Psoas muscle (tissue), 7 donors: Measurements from ENCODE around the gene ZNF600. TPM values are rescaled to one million over a fixed set of nuclear protein-coding genes. Genes with fewer than 3 reads are reported as not detected.

ENCODE experiments used
- polyA plus RNA-seq, 3 donors: library from polyadenylated mRNA; stranded (reverse); fragments of 200-250 nt; gene quantifications; one replicate each; pipeline ENCODE4 v1.2.3, GENCODE V29; 2013
- total RNA-seq, 4 donors: library from RNA; stranded (reverse); fragmentation: NEBNext Ultra II Directional in 2 of 4; extraction: Animal tissue kit (Norgen Biotek cat#: 25700) in 2 of 4; gene quantifications; one replicate each; pipeline versions ENCODE4 v1.2.1 to v1.2.4, GENCODE V29; 2021 to 2023
- donor health status: healthy with polysubstance abuse.
- donor health status: DM: no; HTN: no; CAD: no; lungs with moderate emphysema.
- donor health status: Bipolar disorder and iron deficiency.
- donor health status: healthy.
- donor health status: DM: no; HTN: no; CAD: no.
- donor health status: DM: no; HTN: no; CAD: no.
- donor health status: DM: yes; HTN: yes; CAD: no.

The ZNF600 gene
- total and polyA plus RNA-seq, 7 donors, result 0.71 to 3.0 (median 1.7) TPM

Other genes starting within 250 kb of the ZNF600 start
- 10 to 100 TPM in 1 of 4 donors, 1 to 10 TPM in 3; 4.5 to 10.3 (median 7.9) TPM for gene ZNF701, start 216.5 kb downstream of the ZNF600 start, total RNA-seq
- 10 to 100 TPM in 1 of 3 donors, 1 to 10 TPM in 2; 2.0 to 10.5 (median 3.6) TPM for gene ZNF701, start 216.5 kb downstream of the ZNF600 start, polyA plus RNA-seq
- 10 to 100 TPM in 1 of 4 donors, 1 to 10 TPM in 3; 3.9 to 11.5 (median 4.5) TPM for gene ZNF83, start 148.4 kb downstream of the ZNF600 start, total RNA-seq
- gene ZNF83, start 148.4 kb downstream of the ZNF600 start, polyA plus RNA-seq, result 10 to 100 TPM in 1 of 3 donors, 1 to 10 TPM in 2; 4.5 to 10.2 (median 7.7) TPM
- gene ZNF611, start 51.7 kb downstream of the ZNF600 start, total RNA-seq, result 1 to 10 TPM; 2.5 to 4.8 (median 4.1) TPM
- gene ZNF611, start 51.7 kb downstream of the ZNF600 start, polyA plus RNA-seq, result 1 to 10 TPM; 1.4 to 9.2 (median 1.6) TPM
- 1 to 10 TPM; 2.4 to 8.1 (median 3.4) TPM for gene ZNF28, start 34.8 kb upstream of the ZNF600 start, total RNA-seq
- gene ZNF28, start 34.8 kb upstream of the ZNF600 start, polyA plus RNA-seq, result 1 to 10 TPM in 2 of 3 donors, under 1 TPM in 1; 0.52 to 7.8 (median 2.8) TPM
- gene ZNF468, start 70.8 kb upstream of the ZNF600 start, total RNA-seq, result 1 to 10 TPM; 3.0 to 8.5 (median 5.2) TPM
- 10 to 100 TPM in 1 of 3 donors, 1 to 10 TPM in 2; 3.2 to 11.4 (median 5.4) TPM for gene ZNF468, start 70.8 kb upstream of the ZNF600 start, polyA plus RNA-seq
- gene ZNF320, start 110.8 kb upstream of the ZNF600 start, total RNA-seq, result 1 to 10 TPM; 2.1 to 8.8 (median 6.8) TPM
- 1 to 10 TPM; 3.7 to 8.2 (median 3.7) TPM for gene ZNF320, start 110.8 kb upstream of the ZNF600 start, polyA plus RNA-seq
- under 1 TPM; 0.32 to 0.67 (median 0.48) TPM for gene ZNF888, start 136.6 kb upstream of the ZNF600 start, total RNA-seq
- gene ZNF888, start 136.6 kb upstream of the ZNF600 start, polyA plus RNA-seq, result 1 to 10 TPM in 1 of 3 donors, under 1 TPM in 2; 0.13 to 1.0 (median 0.49) TPM
- 1 to 10 TPM; 2.4 to 2.7 (median 2.6) TPM for gene ZNF816, start 176.1 kb upstream of the ZNF600 start, total RNA-seq
- gene ZNF816, start 176.1 kb upstream of the ZNF600 start, polyA plus RNA-seq, result 1 to 10 TPM; 1.8 to 9.1 (median 3.5) TPM
- gene ERVV-1, start 227.1 kb upstream of the ZNF600 start, total RNA-seq, result not detected
- gene ERVV-1, start 227.1 kb upstream of the ZNF600 start, polyA plus RNA-seq, result under 1 TPM; 0.01 to 0.08 (median 0.03) TPM